Loucy (cell line): ENCODE measurements around the gene MAS1L.

Experiments
- CTCF ChIP-seq: fragments of 200-600 bp; sonication (generic); conservative IDR thresholded peaks from 2 replicates; pipeline ENCODE4 v1.5.1; 2014; ENCODE audit warnings: mild to moderate bottlenecking, antibody characterized with exemption, low read length
- EZH2phosphoT487 ChIP-seq: fragments of 200-600 bp; IDR thresholded peaks from 2 replicates; pipeline ENCODE4 v1.6.1; 2018; ENCODE audit warnings: antibody characterized with exemption, mild to moderate bottlenecking, moderate library complexity, borderline replicate concordance

DNA sequence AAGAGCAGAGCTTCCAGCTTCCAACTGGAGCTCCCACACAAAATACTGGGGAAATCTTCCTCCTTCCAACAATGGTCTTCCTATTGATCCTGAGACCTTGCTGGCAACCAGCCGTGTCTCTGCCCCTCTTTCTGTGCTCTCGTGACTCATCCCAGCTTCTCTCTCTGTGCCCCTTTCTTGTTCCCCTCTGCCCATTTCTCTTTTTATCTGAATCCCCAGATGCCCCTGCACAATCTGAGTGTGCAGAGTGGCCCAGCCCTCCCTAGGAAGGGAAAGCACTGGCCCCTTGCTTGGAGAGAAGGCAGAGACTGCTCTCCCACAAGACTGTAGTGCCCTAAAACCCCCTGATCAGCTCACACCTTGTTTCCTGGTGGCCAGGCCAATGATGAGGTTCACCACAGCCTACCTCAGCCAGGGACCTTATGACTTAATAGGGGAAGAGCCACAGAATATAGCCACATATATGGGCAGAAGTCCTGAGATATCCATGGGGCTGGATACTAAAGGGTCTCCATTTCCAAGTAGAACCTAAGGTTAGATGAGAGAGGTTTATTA is 23.1 kb upstream of the MAS1L start:
- TF ChIP-seq CTCF (no peak), EZH2phosphoT487 (no peak)
